ENCODE results near the gene DPY19L3. TPM values are rescaled to one million over a fixed set of nuclear protein-coding genes. Genes with fewer than 3 reads are reported as not detected.
"Not testable (repeated sequence)": the region's sequence is repeated elsewhere in the genome, so short reads cannot be mapped to it uniquely, and the experiment has no call there.

Gene DPY19L3
- total RNA-seq, 1 donor from 2014 or later: 111 TPM

GRCh38 chr19:32373585-32374295, 31.8 kb upstream of the DPY19L3 start:
- H3K27me3 Mint-ChIP-seq (ENCODE audit: unreplicated experiment): no peaks in the 10 kb centered on the region
- no peaks in the 10 kb centered on the region for H3K4me1 Mint-ChIP-seq (ENCODE audit: unreplicated experiment)
- peaks cover 40% of the 10 kb centered on the region for H3K36me3 Mint-ChIP-seq (ENCODE audit: low read depth, unreplicated experiment)
- no peak for TF ChIP-seq CTCF (IDR thresholded peaks at IDR 0.05; ENCODE audit: unreplicated experiment)
- H3K9me3 Mint-ChIP-seq (ENCODE audit: unreplicated experiment): no peaks in the 10 kb centered on the region
- DNase-seq (ENCODE audit: low spot score): no peak
- H3K4me3 Mint-ChIP-seq (ENCODE audit: unreplicated experiment): peak overlapping the region; percentile 4
- no peak overlapping the region for H3K27ac Mint-ChIP-seq (ENCODE audit: unreplicated experiment)

- peaks cover 40% of the 10 kb centered on the region for H3K36me3 Mint-ChIP-seq (ENCODE audit: low read depth, unreplicated experiment)
- not testable (repeated sequence) for H3K9me3 Mint-ChIP-seq (ENCODE audit: unreplicated experiment); H3K27me3 Mint-ChIP-seq (ENCODE audit: unreplicated experiment)
Observed at GRCh38 chr19:32374362-32374761, 31.2 kb upstream of the DPY19L3 start.

GRCh38 chr19:32377088-32377487, 28.5 kb upstream of the DPY19L3 start:
- H3K27ac Mint-ChIP-seq (ENCODE audit: unreplicated experiment); H3K27me3 Mint-ChIP-seq (ENCODE audit: unreplicated experiment); H3K4me1 Mint-ChIP-seq (ENCODE audit: unreplicated experiment); H3K4me3 Mint-ChIP-seq (ENCODE audit: unreplicated experiment); H3K9me3 Mint-ChIP-seq (ENCODE audit: unreplicated experiment): not testable (repeated sequence)
- peak; percentile 14 for DNase-seq (ENCODE audit: low spot score)
- H3K36me3 Mint-ChIP-seq (ENCODE audit: low read depth, unreplicated experiment): peaks cover 29% of the 10 kb centered on the region
- peak; percentile 44 for TF ChIP-seq CTCF (IDR thresholded peaks at IDR 0.05; ENCODE audit: unreplicated experiment)

More at GRCh38 chr19:32374362-32374761, 31.2 kb upstream of the DPY19L3 start:
- not testable (repeated sequence) for DNase-seq (ENCODE audit: low spot score); H3K4me3 Mint-ChIP-seq (ENCODE audit: unreplicated experiment); H3K27ac Mint-ChIP-seq (ENCODE audit: unreplicated experiment); H3K4me1 Mint-ChIP-seq (ENCODE audit: unreplicated experiment)

- H3K4me1 Mint-ChIP-seq (ENCODE audit: unreplicated experiment): no peaks in the 10 kb centered on the region
- peaks cover 8% of the 10 kb centered on the region for H3K36me3 Mint-ChIP-seq (ENCODE audit: low read depth, unreplicated experiment)
- no peak for TF ChIP-seq CTCF (IDR thresholded peaks at IDR 0.05; ENCODE audit: unreplicated experiment)
- no peaks in the 10 kb centered on the region for H3K9me3 Mint-ChIP-seq (ENCODE audit: unreplicated experiment)
- no peak for DNase-seq (ENCODE audit: low spot score)
- no peak overlapping the region for H3K4me3 Mint-ChIP-seq (ENCODE audit: unreplicated experiment)
- H3K27me3 Mint-ChIP-seq (ENCODE audit: unreplicated experiment): no peaks in the 10 kb centered on the region
- no peak overlapping the region for H3K27ac Mint-ChIP-seq (ENCODE audit: unreplicated experiment)
Observed at GRCh38 chr19:32380269-32380668, 25.3 kb upstream of the DPY19L3 start.

- Mint-ChIP-seq H3K36me3 (ENCODE audit: low read depth, unreplicated experiment) (no peaks in the 10 kb centered on the region), H3K9me3 (ENCODE audit: unreplicated experiment) (no peaks in the 10 kb centered on the region), H3K4me3 (ENCODE audit: unreplicated experiment) (no peak overlapping the region), H3K27me3 (ENCODE audit: unreplicated experiment) (peaks cover 2% of the 10 kb centered on the region), H3K27ac (ENCODE audit: unreplicated experiment) (no peak overlapping the region), H3K4me1 (ENCODE audit: unreplicated experiment) (no peaks in the 10 kb centered on the region)
- no peak for DNase-seq (ENCODE audit: low spot score)
- no peak for TF ChIP-seq CTCF (IDR thresholded peaks at IDR 0.05; ENCODE audit: unreplicated experiment)
Observed at GRCh38 chr19:32387701-32388392, 17.7 kb upstream of the DPY19L3 start.

Data from endothelial cell (in vitro differentiated cells).